GM12875 (cell line): ENCODE measurements around the gene CRK.
A peak's percentile ranks its signal among the peaks of the same experiment; 100 is the strongest.

Experiments used
- H3K4me3 ChIP-seq: one replicate; pipeline ENCODE4 v1.5.1; 2011; ENCODE audit warnings: low read depth, low read length, control low read depth
- TF ChIP-seq, protein P1 (sequence below): IDR thresholded peaks from 2 replicates; pipeline ENCODE4 v1.5.1; 2011; ENCODE audit warnings: low read depth, mild to moderate bottlenecking, control low read depth, inconsistent platforms, low read length, moderate library complexity, borderline replicate concordance; ENCODE audit not compliant: insufficient read depth

The CRK gene

DNA sequence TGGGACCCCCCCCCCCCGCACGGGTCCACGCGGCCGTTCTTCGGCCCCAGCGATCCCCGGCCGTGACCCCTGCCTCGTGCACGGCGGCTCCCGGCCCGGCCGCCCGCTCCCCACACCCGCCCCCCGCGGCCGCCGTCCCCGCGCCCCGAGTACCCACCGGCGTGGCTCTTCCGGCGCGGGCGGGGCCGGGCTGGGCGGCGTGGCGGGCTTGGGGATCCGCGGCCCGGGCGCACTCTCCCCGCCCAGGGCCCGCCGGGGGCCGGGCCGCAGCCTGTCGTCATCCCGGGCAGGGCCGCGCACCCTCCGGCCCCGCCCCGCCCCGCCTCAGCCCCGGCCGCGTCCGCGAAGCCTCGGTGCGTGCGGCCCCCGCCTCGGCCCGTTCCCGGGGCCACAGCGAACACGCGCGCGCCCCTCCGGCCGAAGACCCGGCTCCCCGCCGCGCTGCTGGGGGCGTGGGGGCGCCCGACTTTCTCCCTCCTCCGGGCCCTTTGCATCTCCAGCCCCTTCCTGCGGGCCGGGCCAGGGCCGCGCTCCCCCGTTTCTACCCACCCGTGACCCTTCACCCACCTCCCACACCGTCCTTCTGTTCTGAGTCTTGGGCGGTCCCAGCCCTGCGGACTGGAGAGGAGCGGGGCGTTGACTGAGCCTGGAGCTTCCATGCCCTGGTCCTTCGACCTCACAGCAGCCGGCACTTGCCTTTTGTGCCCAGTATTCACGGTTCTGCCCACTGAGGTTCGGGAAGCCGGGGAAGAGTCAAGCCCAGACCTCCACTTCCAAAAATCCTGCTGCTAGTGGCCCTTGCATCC, 35.6 kb upstream of the CRK start:
- H3K4me3 ChIP-seq, result peak overlapping the region; percentile 85
- TF ChIP-seq, protein P1, sequence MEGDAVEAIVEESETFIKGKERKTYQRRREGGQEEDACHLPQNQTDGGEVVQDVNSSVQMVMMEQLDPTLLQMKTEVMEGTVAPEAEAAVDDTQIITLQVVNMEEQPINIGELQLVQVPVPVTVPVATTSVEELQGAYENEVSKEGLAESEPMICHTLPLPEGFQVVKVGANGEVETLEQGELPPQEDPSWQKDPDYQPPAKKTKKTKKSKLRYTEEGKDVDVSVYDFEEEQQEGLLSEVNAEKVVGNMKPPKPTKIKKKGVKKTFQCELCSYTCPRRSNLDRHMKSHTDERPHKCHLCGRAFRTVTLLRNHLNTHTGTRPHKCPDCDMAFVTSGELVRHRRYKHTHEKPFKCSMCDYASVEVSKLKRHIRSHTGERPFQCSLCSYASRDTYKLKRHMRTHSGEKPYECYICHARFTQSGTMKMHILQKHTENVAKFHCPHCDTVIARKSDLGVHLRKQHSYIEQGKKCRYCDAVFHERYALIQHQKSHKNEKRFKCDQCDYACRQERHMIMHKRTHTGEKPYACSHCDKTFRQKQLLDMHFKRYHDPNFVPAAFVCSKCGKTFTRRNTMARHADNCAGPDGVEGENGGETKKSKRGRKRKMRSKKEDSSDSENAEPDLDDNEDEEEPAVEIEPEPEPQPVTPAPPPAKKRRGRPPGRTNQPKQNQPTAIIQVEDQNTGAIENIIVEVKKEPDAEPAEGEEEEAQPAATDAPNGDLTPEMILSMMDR, result no peak

DNA sequence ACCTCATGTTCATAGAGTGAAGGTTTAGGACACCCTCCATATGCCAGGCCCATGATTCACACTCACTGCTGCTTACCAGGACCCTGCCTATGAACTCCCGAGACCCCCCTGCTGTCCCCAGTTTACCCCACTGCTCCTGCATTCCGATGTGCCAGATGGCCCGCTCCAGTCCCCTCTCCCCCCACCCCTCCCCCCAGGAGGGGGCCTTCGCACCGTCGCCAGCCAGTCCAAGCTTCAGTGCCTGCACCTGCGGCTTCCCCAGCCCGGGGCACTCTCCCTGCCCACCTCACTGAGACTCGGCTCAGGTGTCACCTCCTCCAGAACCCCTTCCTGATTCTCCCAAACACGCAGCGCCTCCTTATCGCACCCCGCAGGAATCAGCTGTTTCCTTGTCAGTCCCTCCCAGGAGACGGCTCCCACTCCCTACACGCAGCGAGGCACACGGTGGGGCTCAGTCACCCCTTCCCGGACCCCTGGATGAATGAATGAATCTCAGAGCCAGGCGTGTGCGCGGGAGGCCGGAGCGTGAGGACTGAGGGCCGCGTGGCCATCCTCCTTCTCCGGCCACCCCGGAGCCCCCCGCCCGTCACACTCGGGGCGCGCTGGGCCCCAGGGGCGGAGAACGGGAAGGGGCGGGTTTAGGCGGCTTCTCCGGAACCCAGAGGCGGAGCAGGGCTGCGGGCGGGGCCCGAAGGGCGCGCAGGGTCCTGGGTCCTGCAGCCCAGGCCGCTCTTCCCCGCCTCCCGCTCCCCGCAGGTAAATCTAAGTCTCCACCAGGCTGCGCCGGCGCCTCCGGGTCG, 34.8 kb upstream of the CRK start:
- TF ChIP-seq, protein P1, result no peak
- peak overlapping the region; percentile 85 for H3K4me3 ChIP-seq

DNA sequence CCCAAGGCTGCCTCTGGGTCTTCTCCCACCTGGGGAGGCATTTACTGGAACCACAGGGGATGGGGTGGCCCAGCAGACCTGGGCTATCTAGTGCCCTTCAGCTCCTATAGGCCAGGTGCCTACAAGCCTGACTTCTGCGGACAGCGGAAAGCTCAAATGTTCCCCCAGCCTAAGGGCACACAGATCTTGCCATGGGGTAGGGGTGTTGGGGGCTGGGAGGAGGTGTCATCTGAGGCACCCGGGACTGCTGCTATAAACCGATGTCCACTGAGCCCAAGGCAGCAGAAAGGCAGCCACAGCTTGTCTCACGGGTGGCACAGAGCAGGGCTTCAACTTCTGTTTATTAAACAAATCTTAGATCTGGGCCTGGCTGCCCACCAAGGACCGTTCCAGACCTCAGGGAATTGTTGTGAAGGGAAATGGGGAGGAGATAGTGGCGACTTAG, 32.8 kb upstream of the CRK start:
- TF ChIP-seq, protein P1, result no peak
- H3K4me3 ChIP-seq, result no peak overlapping the region

DNA sequence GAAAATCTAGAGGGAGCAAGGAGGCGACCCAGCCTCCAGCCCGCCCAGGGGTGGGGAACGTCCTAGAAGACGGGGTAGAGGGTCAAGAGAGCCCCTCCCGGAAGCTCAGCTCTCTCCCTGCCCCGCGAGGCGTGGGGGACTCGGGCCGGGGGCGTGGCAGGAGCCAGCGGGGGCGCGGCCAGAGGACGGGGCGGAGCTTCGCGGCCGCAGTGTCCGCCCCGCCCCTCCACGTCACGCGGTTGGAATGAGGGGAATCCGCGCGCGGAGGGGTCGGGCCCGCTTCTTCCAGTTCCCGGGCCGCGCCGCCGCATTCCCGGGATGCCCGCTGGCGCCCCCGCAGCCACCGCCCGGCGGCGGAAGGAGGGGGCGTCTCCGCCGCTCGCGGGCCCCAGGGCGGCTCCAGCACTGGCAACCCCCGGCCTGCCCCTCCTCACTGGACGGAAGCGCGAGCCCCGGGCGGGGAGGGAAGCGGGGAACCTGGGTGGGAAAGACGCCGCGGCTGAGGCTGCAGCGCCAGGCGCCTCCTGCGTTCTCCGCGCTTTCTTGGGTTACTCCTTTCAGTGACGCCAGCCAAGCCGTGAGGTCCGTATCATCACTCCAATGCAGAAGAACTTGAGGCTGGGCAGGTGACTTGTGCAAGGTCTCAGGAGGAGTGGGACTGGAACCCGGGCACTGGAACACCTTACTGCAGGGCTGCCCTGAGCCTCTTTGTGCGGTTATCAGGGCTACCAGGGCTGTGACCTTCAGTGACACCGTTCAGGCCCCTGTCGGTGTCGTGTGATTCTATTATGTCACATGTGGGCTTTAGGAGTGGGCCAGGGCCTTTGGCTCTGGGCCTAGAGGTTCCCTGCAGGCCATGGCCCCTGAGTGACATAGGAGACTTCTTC, 32.1 kb upstream of the CRK start:
- TF ChIP-seq, protein P1, result no peak
- peak overlapping the region; percentile 56 for H3K4me3 ChIP-seq

DNA sequence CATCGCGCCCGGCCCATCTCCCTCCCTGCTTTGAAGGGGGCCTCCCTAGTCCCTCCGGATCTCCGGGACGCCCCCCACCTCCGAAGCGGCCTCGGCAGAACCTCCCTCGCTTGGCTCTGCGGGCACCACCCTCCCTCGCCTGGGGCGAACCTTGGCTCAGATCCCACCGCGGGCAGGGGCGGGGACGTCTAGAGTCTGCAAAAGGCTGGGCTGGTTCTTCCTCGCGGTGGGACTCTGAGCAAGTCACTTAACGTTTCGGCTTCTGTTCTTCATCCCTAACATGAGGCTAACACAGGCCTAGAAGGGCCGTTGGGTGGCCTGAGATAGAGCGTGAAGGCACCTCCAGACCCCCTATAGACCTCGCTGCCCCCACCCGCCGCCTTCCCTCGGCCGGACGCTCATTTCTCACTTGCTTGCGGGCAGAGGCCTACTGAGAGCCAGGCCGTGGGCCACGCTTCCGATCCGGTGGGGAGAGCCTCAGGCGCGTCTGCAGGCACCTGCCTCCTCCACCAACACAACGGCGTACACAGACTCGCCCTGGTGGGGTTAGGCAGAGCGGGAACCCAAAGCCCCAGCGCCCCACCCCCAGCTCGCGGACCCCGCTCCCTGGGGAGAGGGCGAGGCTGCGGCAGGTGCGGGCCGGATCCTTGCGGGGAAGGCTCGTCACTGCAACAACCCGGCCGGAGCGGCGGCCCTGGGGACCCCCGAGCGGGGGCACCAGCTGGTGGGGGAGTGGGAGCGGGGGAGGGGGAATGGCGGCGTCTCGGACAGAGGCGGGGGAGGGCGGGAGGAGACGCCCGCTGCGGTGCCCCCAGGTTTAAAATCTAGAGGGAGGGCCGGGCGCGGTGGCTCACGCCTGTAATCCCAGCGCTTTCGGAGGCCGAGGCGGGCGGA, 31.0 kb upstream of the CRK start:
- H3K4me3 ChIP-seq, result peak overlapping the region; percentile 56
- TF ChIP-seq, protein P1, result no peak
